MCF 10A (cell line): Measurements from ENCODE around the gene IL2RA. TPM values are rescaled to one million over a fixed set of nuclear protein-coding genes. Genes with fewer than 3 reads are reported as not detected.

Source experiments
- BruUV-seq: library from RNA; stranded (reverse); fragments of 400-500 nt; replicated peaks from 2 replicates; lab custom pipeline; 2021; lab: Mats Ljungman, UMichigan
- CTCF ChIA-PET: fragments of 300-600 bp; sonication (Branson Sonifier 250); formaldehyde crosslinking; extraction: SDS; loops from one replicate; lab custom pipeline; 2021; ENCODE audit warnings: antibody characterized with exemption, inconsistent platforms; lab: Yijun Ruan, JAX
- POLR2A ChIA-PET: fragments of 300-600, 350-650 bp; sonication (Branson Sonifier 250); formaldehyde crosslinking; extraction: SDS; loops from one replicate; lab custom pipeline; 2020; ENCODE audit warnings: antibody characterized with exemption, inconsistent platforms; lab: Yijun Ruan, JAX
- DNase-seq: peaks from one replicate; pipeline ENCODE4 v3.0.0-alpha.2; 2018; ENCODE audit not compliant: unreplicated experiment
- H3K27ac Mint-ChIP-seq: one replicate; pipeline ENCODE4 v1.8.0; 2022; ENCODE audit warnings: mild to moderate bottlenecking, low read depth, mixed read lengths; ENCODE audit not compliant: unreplicated experiment
- H3K27me3 Mint-ChIP-seq: one replicate; pipeline ENCODE4 v1.8.0; 2022; ENCODE audit warnings: mixed read lengths; ENCODE audit not compliant: insufficient read depth, unreplicated experiment
- H3K36me3 Mint-ChIP-seq: one replicate; pipeline ENCODE4 v1.8.0; 2022; ENCODE audit warnings: mild to moderate bottlenecking, moderate library complexity, mixed read lengths; ENCODE audit not compliant: insufficient read depth, unreplicated experiment
- H3K4me1 Mint-ChIP-seq: one replicate; pipeline ENCODE4 v1.8.0; 2022; ENCODE audit warnings: mixed read lengths; ENCODE audit not compliant: insufficient read depth, unreplicated experiment
- H3K4me3 Mint-ChIP-seq: one replicate; pipeline ENCODE4 v1.8.0; 2022; ENCODE audit warnings: mild to moderate bottlenecking, moderate library complexity, mixed read lengths; ENCODE audit not compliant: unreplicated experiment
- H3K9me3 Mint-ChIP-seq: one replicate; pipeline ENCODE4 v1.8.0; 2022; ENCODE audit warnings: mixed read lengths; ENCODE audit not compliant: unreplicated experiment
- intact Hi-C: fragments of 100-400 bp; cut with micrococcal nuclease; formaldehyde crosslinking; loops from 2 replicates; pipeline ENCODE4 v1.14.1; 2022
- total RNA-seq: library from RNA; stranded (reverse); gene quantifications from 2 replicates; pipeline ENCODE4 v1.2.3, GENCODE V29; 2022
- TF ChIP-seq, protein P1 (sequence below): fragments of 200-600 bp; IDR thresholded peaks from one replicate; pipeline ENCODE4 v1.8.0; 2022; ENCODE audit warnings: antibody characterized with exemption, mild to moderate bottlenecking; ENCODE audit not compliant: unreplicated experiment

Gene IL2RA
- total RNA-seq, 1 experiment from 2014 or later: not detected

DNA sequence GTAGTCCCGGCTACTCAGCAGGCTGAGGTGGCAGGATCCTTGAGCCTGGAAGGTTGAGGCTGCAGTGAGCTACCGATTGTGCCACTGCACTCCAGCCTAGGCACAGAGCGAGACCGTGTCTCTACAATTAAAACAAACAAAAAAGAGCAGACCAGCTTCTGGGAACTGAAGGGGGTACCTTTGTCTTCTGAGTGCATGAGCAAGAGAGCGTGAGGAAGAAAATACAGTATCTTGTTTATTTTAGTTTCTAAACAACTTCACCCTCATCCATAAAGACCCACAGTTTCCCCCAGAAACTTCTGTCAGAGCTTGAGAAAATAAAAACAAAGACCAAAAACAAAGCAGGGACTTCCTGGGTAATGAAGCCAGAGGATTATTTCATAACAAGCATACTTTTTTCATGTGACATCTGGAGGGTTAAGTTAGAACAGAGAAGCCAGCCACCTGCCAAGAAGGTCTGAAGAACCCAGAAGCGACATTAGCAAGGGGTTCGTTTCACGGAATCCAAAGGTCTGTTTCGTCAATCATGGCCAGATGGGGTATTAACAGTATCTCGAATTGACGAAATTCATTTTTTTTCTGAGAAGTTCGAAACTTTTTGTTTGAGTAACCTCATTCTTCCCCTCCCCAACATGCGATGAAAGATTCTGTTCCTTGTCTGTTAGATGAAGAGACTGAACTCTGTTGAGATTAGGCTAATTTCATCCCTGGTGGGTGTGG, 10.2 kb upstream of the IL2RA start:
- BruUV-seq: no TSS peak
- DNase-seq: no peak
- no peaks in the 10 kb centered on the region for H3K4me1 Mint-ChIP-seq
- H3K4me3 Mint-ChIP-seq: no peak overlapping the region
- H3K9me3 Mint-ChIP-seq: no peaks in the 10 kb centered on the region
- intact Hi-C loops: no loop called here
- ChIA-PET POLR2A (no interaction called here), CTCF (interaction anchor here (0.6 to 0.8 kb wide), 2 partner anchors 13 to 122 kb away, joined by 3 to 4 read pairs; no protein-coding TSS in a partner anchor)
- no peaks in the 10 kb centered on the region for H3K36me3 Mint-ChIP-seq
- TF ChIP-seq, protein P1, sequence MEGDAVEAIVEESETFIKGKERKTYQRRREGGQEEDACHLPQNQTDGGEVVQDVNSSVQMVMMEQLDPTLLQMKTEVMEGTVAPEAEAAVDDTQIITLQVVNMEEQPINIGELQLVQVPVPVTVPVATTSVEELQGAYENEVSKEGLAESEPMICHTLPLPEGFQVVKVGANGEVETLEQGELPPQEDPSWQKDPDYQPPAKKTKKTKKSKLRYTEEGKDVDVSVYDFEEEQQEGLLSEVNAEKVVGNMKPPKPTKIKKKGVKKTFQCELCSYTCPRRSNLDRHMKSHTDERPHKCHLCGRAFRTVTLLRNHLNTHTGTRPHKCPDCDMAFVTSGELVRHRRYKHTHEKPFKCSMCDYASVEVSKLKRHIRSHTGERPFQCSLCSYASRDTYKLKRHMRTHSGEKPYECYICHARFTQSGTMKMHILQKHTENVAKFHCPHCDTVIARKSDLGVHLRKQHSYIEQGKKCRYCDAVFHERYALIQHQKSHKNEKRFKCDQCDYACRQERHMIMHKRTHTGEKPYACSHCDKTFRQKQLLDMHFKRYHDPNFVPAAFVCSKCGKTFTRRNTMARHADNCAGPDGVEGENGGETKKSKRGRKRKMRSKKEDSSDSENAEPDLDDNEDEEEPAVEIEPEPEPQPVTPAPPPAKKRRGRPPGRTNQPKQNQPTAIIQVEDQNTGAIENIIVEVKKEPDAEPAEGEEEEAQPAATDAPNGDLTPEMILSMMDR: no peak
- H3K27ac Mint-ChIP-seq: no peak overlapping the region
- peaks cover 85% of the 10 kb centered on the region for H3K27me3 Mint-ChIP-seq

GRCh38 chr10:6071181-6072175, 9.3 kb upstream of the IL2RA start:
- Mint-ChIP-seq H3K9me3 (no peaks in the 10 kb centered on the region), H3K27me3 (peaks cover 85% of the 10 kb centered on the region), H3K4me1 (no peaks in the 10 kb centered on the region), H3K36me3 (no peaks in the 10 kb centered on the region), H3K4me3 (no peak overlapping the region), H3K27ac (no peak overlapping the region)
- no TSS peak for BruUV-seq
- no peak for DNase-seq
- ChIA-PET CTCF (interaction anchor here (0.6 to 0.8 kb wide), 4 partner anchors 14 to 453 kb away, joined by 3 to 8 read pairs (median 4); no protein-coding TSS in a partner anchor), POLR2A (interaction anchor here (0.7 kb wide), 1 partner anchor 11 kb away, joined by 5 read pairs; no protein-coding TSS in a partner anchor)
- TF ChIP-seq, protein P1: no peak
- intact Hi-C loops: no loop called here

GRCh38 chr10:6070660-6071059, 8.5 kb upstream of the IL2RA start:
- DNase-seq: no peak
- ChIA-PET POLR2A (no interaction called here), CTCF (interaction anchor here (0.7 to 0.8 kb wide), 2 partner anchors 15 to 454 kb away, joined by 3 to 8 read pairs; no protein-coding TSS in a partner anchor)
- intact Hi-C loops: no loop called here
- no peaks in the 10 kb centered on the region for H3K36me3 Mint-ChIP-seq
- no peak overlapping the region for H3K4me3 Mint-ChIP-seq
- no peak overlapping the region for H3K27ac Mint-ChIP-seq
- H3K27me3 Mint-ChIP-seq: peaks cover 85% of the 10 kb centered on the region
- H3K9me3 Mint-ChIP-seq: no peaks in the 10 kb centered on the region
- no TSS peak for BruUV-seq
- TF ChIP-seq, protein P1: no peak
- no peaks in the 10 kb centered on the region for H3K4me1 Mint-ChIP-seq
